ENCODE results near the gene DOCK2. TPM values are rescaled to one million over a fixed set of nuclear protein-coding genes. Genes with fewer than 3 reads are reported as not detected.

DOCK2 gene
- polyA plus RNA-seq, 1 donor (not counting 4 experiments of a cell fraction or from before 2014, with no cell fraction given), result 0.21 TPM

GRCh38 chr5:169763376-169764017, 126.4 kb downstream of the DOCK2 start:
- Histone ChIP-seq H4K20me1 (ENCODE audit: control insufficient read depth, extremely low read depth, insufficient read depth, low read length) (no peaks in the 10 kb centered on the region), H3K4me3 (ENCODE audit: control insufficient read depth in 2 of 3, extremely low read depth in 1 of 3, insufficient read depth in 2 of 3, low read depth in 1 of 3, low read length in 3 of 3) (no peak overlapping the region), H3K9me1 (ENCODE audit: control insufficient read depth, extremely low read depth, insufficient read depth, low read length) (no peaks in the 10 kb centered on the region), H2AFZ (ENCODE audit: control insufficient read depth, low read length) (no peak overlapping the region), H3K4me1 (ENCODE audit: control insufficient read depth, extremely low read depth, insufficient read depth, low read length) (peaks cover 19% of the 10 kb centered on the region), H3K36me3 (ENCODE audit: control insufficient read depth in 2 of 2, extremely low read depth in 1 of 2, insufficient read depth in 2 of 2, low read length in 2 of 2) (no peaks in the 10 kb centered on the region), H3K27me3 (ENCODE audit: control insufficient read depth, extremely low read depth, insufficient read depth, low read length) (no peaks in the 10 kb centered on the region), H3K9ac (ENCODE audit: control insufficient read depth, extremely low read depth, insufficient read depth, low read length) (no peak overlapping the region), H3K79me2 (ENCODE audit: control insufficient read depth, insufficient read depth, low read length) (no peaks in the 10 kb centered on the region), H3K4me2 (ENCODE audit: control insufficient read depth, extremely low read depth, insufficient read depth, low read depth, low read length) (no peak overlapping the region), H3K9me3 (ENCODE audit: control insufficient read depth, low read depth, low read length) (no peaks in the 10 kb centered on the region), H3K27ac (ENCODE audit: control insufficient read depth, insufficient read depth, low read length) (no peak overlapping the region)
- no peak for DNase-seq (ENCODE audit: low read depth, low spot score)
- FAIRE-seq, result no peak
- dilution Hi-C loops (cut with MboI; ENCODE audit: extremely low pct_ligation_motif_present, low sequenced_read_pairs), result no loop called here
- TF ChIP-seq EZH2 (IDR thresholded peaks at IDR 0.05; ENCODE audit: low read length) (no peak), CTCF (optimal IDR thresholded peaks at IDR 0.05 in 1 of 3, IDR thresholded peaks at IDR 0.05 in 1 of 3, conservative IDR thresholded peaks at IDR 0.05 in 1 of 3; ENCODE audit: extremely low read depth in 1 of 3, insufficient read depth in 2 of 3, low read length in 3 of 3) (no peak)

GRCh38 chr5:169764018-169764378, 126.9 kb downstream of the DOCK2 start:
- no peak overlapping the region for H2AFZ ChIP-seq (ENCODE audit: control insufficient read depth, low read length)
- no peak for FAIRE-seq
- no peak overlapping the region for H3K9ac ChIP-seq (ENCODE audit: control insufficient read depth, extremely low read depth, insufficient read depth, low read length)
- dilution Hi-C loops (cut with MboI; ENCODE audit: extremely low pct_ligation_motif_present, low sequenced_read_pairs), result no loop called here
- peaks cover 19% of the 10 kb centered on the region for H3K4me1 ChIP-seq (ENCODE audit: control insufficient read depth, extremely low read depth, insufficient read depth, low read length)
- no peak overlapping the region for H3K4me2 ChIP-seq (ENCODE audit: control insufficient read depth, extremely low read depth, insufficient read depth, low read depth, low read length)
- H3K4me3 ChIP-seq (ENCODE audit: control insufficient read depth in 2 of 3, extremely low read depth in 1 of 3, insufficient read depth in 2 of 3, low read depth in 1 of 3, low read length in 3 of 3), result no peak overlapping the region
- H3K79me2 ChIP-seq (ENCODE audit: control insufficient read depth, insufficient read depth, low read length), result no peaks in the 10 kb centered on the region
- no peaks in the 10 kb centered on the region for H3K36me3 ChIP-seq (ENCODE audit: control insufficient read depth in 2 of 2, extremely low read depth in 1 of 2, insufficient read depth in 2 of 2, low read length in 2 of 2)
- H3K9me1 ChIP-seq (ENCODE audit: control insufficient read depth, extremely low read depth, insufficient read depth, low read length), result no peaks in the 10 kb centered on the region
- H3K27ac ChIP-seq (ENCODE audit: control insufficient read depth, insufficient read depth, low read length), result no peak overlapping the region
- no peaks in the 10 kb centered on the region for H4K20me1 ChIP-seq (ENCODE audit: control insufficient read depth, extremely low read depth, insufficient read depth, low read length)
- no peaks in the 10 kb centered on the region for H3K9me3 ChIP-seq (ENCODE audit: control insufficient read depth, low read depth, low read length)
- H3K27me3 ChIP-seq (ENCODE audit: control insufficient read depth, extremely low read depth, insufficient read depth, low read length), result no peaks in the 10 kb centered on the region
- no peak for DNase-seq (ENCODE audit: low read depth, low spot score)
- TF ChIP-seq EZH2 (IDR thresholded peaks at IDR 0.05; ENCODE audit: low read length) (no peak), CTCF (optimal IDR thresholded peaks at IDR 0.05 in 1 of 3, IDR thresholded peaks at IDR 0.05 in 1 of 3, conservative IDR thresholded peaks at IDR 0.05 in 1 of 3; ENCODE audit: extremely low read depth in 1 of 3, insufficient read depth in 2 of 3, low read length in 3 of 3) (no peak)

Measured in keratinocyte (primary cell).